ENCODE measurements around the gene SPINK8.

Gene SPINK8

DNA sequence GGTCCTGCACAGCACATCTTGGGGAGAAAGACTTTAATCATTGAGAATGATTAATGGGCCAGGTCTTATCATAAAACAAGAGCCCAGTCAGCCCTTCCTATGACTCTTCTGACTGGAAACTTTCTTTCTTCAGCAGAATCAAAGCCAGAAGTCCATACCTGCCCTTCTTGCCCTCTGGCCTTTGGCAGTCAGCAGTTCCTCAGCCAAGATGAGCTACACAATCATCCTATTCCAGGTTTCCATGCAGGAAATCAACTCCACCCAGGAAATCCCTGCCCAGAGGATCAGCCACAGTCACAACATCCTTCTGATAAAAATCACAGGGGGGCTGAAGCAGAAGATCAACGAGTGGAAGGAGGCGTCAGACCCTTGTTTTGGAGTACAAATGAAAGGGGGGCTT is 65.7 kb downstream of the SPINK8 start:
- Histone ChIP-seq H3K9ac (ENCODE audit: low read length) (no peak overlapping the region), H3K4me3 (ENCODE audit: low read depth, low read length) (no peak overlapping the region), H3K36me3 (ENCODE audit: control insufficient read depth, insufficient read depth, low read length) (peaks cover 90% of the 10 kb centered on the region), H3K4me1 (ENCODE audit: control insufficient read depth, insufficient read depth, low read length) (no peaks in the 10 kb centered on the region), H3K27ac (ENCODE audit: low read depth, low read length) (no peak overlapping the region), H3K9me3 (ENCODE audit: control insufficient read depth, insufficient read depth, low read depth, low read length) (peaks cover 25% of the 10 kb centered on the region; the same call in 1 of the 2 replicates), H3K27me3 (ENCODE audit: control insufficient read depth, insufficient read depth, low read length) (no peaks in the 10 kb centered on the region)

DNA sequence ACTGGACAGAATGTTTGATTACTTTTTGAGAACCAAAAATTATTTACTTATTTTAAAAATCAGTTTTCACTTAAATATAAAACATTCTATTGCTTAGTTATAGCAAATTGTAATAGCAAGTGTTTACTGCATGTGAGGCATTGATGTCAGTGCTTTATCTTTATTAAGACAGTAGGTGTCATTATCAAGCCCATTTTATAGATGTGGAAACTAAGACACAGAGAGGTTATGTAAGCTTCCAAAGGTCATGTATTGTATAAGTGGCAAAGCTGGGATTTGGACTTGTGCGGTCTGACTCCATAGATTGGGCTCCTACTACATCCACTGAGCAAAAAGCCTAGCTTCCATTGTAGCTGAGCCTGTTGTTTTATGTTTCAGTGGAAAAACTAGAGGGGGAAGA is 74.9 kb downstream of the SPINK8 start:
- Histone ChIP-seq H3K9ac (ENCODE audit: low read length) (no peak overlapping the region), H3K4me3 (ENCODE audit: low read depth, low read length) (no peak overlapping the region), H3K27ac (ENCODE audit: low read depth, low read length) (no peak overlapping the region), H3K4me1 (ENCODE audit: control insufficient read depth, insufficient read depth, low read length) (no peaks in the 10 kb centered on the region), H3K27me3 (ENCODE audit: control insufficient read depth, insufficient read depth, low read length) (no peaks in the 10 kb centered on the region), H3K36me3 (ENCODE audit: control insufficient read depth, insufficient read depth, low read length) (peaks cover 91% of the 10 kb centered on the region), H3K9me3 (ENCODE audit: control insufficient read depth, insufficient read depth, low read depth, low read length) (0 out of 2 replicates have a peak, but pooled peaks cover 2% of the 10 kb centered on the region)
